Liver (tissue), 9 donors: ENCODE results near the gene OPRL1. TPM values are rescaled to one million over a fixed set of nuclear protein-coding genes. Genes with fewer than 3 reads are reported as not detected.

Experiments
- DNase-seq: peaks from one replicate; pipeline ENCODE4 v3.0.0-alpha.2; 2017; ENCODE audit warnings: low spot score
- H3K27ac ChIP-seq, 2 donors: one replicate each; pipeline ENCODE4 v1.7.0; 2013; ENCODE audit warnings: inconsistent platforms in 2 of 2, low read length in 2 of 2, control low read depth in 1 of 2, low read depth in 1 of 2, mild to moderate bottlenecking in 1 of 2
- H3K27me3 ChIP-seq, 4 donors: one replicate each; pipeline versions ENCODE4 v1.6.1 to v1.7.0; 2013; ENCODE audit warnings: low read length in 3 of 4, inconsistent platforms in 1 of 4, mild to moderate bottlenecking in 1 of 4, moderate library complexity in 1 of 4; ENCODE audit not compliant: control insufficient read depth in 4 of 4, insufficient read depth in 4 of 4
- H3K36me3 ChIP-seq, 4 donors: one replicate each; pipeline versions ENCODE4 v1.6.1 to v1.7.0; 2013; ENCODE audit warnings: low read length in 3 of 4, mild to moderate bottlenecking in 3 of 4, low read depth in 1 of 4, moderate library complexity in 1 of 4; ENCODE audit not compliant: control insufficient read depth in 4 of 4, insufficient read depth in 3 of 4
- H3K4me1 ChIP-seq, 4 donors: one replicate each; pipeline versions ENCODE4 v1.6.1 to v1.7.0; 2013; ENCODE audit warnings: low read length in 3 of 4, mild to moderate bottlenecking in 3 of 4, moderate library complexity in 1 of 4; ENCODE audit not compliant: control insufficient read depth in 4 of 4, insufficient read depth in 4 of 4
- H3K4me3 ChIP-seq, 3 donors: one replicate each; pipeline versions ENCODE4 v1.6.1 to v1.7.0; 2013; ENCODE audit warnings: low read length in 3 of 3, control low read depth in 1 of 3, low read depth in 1 of 3, mild to moderate bottlenecking in 1 of 3
- H3K9ac ChIP-seq, 2 donors: one replicate each; pipeline ENCODE4 v1.7.0; 2013; ENCODE audit warnings: low read length in 2 of 2, mild to moderate bottlenecking in 2 of 2, moderate library complexity in 2 of 2, control low read depth in 1 of 2, low read depth in 1 of 2
- H3K9me3 ChIP-seq, 4 donors: one replicate each; pipeline versions ENCODE4 v1.6.1 to v1.7.0; 2013; ENCODE audit warnings: low read length in 3 of 4; ENCODE audit not compliant: control insufficient read depth in 4 of 4
- EGR1 ChIP-seq, 2 donors: IDR thresholded peaks; 2 replicates each; pipeline ENCODE4 v1.6.1; 2016 to 2018; ENCODE audit warnings: antibody characterized with exemption in 2 of 2, low read depth in 2 of 2
- FOXA2 ChIP-seq: IDR thresholded peaks from 2 replicates; pipeline ENCODE4 v1.6.1; 2016; ENCODE audit warnings: antibody characterized with exemption
- HNF4A ChIP-seq, 2 donors: conservative IDR thresholded peaks; 2 replicates each; pipeline ENCODE4 v1.6.1; 2016; ENCODE audit warnings: antibody characterized with exemption in 2 of 2, mild to moderate bottlenecking in 2 of 2
- HNF4G ChIP-seq: IDR thresholded peaks from 2 replicates; pipeline ENCODE4 v1.6.1; 2016; ENCODE audit warnings: antibody characterized with exemption
- REST ChIP-seq: IDR thresholded peaks from 2 replicates; pipeline ENCODE4 v1.6.1; 2016; ENCODE audit warnings: antibody characterized with exemption, mild to moderate bottlenecking
- RXRA ChIP-seq, 2 donors: IDR thresholded peaks; 2 replicates each; pipeline ENCODE4 v1.6.1; 2017 to 2018; ENCODE audit warnings: antibody characterized with exemption in 2 of 2, mild to moderate bottlenecking in 1 of 2
- TAF1 ChIP-seq: conservative IDR thresholded peaks from 2 replicates; pipeline ENCODE4 v1.6.1; 2016; ENCODE audit warnings: antibody characterized with exemption, mild to moderate bottlenecking
- YY1 ChIP-seq: IDR thresholded peaks from 2 replicates; pipeline ENCODE4 v1.6.1; 2016; ENCODE audit warnings: antibody characterized with exemption, mild to moderate bottlenecking
- ZBTB33 ChIP-seq: IDR thresholded peaks from 2 replicates; pipeline ENCODE4 v1.6.1; 2016; ENCODE audit warnings: antibody characterized with exemption
- WGBS: extraction: QIAGEN DNeasy Blood & Tissue Kit; methylation state at CpG from one replicate; pipeline ENCODE4 v1.1.7; 2013; 5-methylcytosine and 5-hydroxymethylcytosine counted together
- polyA plus RNA-seq, 2 donors: library from polyadenylated mRNA; stranded (reverse) in 1 of 2; unstranded in 1 of 2; fragments of 200-250 nt in 1 of 2; fragments of >200 nt in 1 of 2; fragmentation: Nextera tagmentation in 1 of 2; extraction: Ambion mirVana in 1 of 2; gene quantifications; one replicate each; pipeline versions ENCODE4 v1.2.1 to v1.2.3, GENCODE V29; 2013 to 2015
- total RNA-seq, 2 donors: library from RNA; depleted of rRNA; stranded (reverse); fragments of >200 nt; gene quantifications; one replicate each; pipeline ENCODE4 v1.2.3, GENCODE V29; 2014
- TF ChIP-seq, protein P1 (sequence below): fragments of 150-350 bp; IDR thresholded peaks from 2 replicates; pipeline ENCODE4 v1.5.1; 2017; ENCODE audit warnings: improper control_type of control experiment, low read depth, low read length; ENCODE audit not compliant: missing input control
- TF ChIP-seq, protein P2 (sequence below): IDR thresholded peaks from 2 replicates; pipeline ENCODE4 v1.6.1; 2016; ENCODE audit warnings: antibody characterized with exemption
- TF ChIP-seq, protein P3 (sequence below): IDR thresholded peaks from 2 replicates; pipeline ENCODE4 v1.6.1; 2016; ENCODE audit warnings: antibody characterized with exemption
- donor health status: healthy.
- donor health status: healthy.
- donor health status: healthy.
- donor health status: healthy.
- donor health status: healthy.

Gene OPRL1
- total RNA-seq (under 1 TPM; 0.42 to 0.79 TPM), polyA plus RNA-seq (under 1 TPM; 0.04 to 0.28 TPM)

DNA sequence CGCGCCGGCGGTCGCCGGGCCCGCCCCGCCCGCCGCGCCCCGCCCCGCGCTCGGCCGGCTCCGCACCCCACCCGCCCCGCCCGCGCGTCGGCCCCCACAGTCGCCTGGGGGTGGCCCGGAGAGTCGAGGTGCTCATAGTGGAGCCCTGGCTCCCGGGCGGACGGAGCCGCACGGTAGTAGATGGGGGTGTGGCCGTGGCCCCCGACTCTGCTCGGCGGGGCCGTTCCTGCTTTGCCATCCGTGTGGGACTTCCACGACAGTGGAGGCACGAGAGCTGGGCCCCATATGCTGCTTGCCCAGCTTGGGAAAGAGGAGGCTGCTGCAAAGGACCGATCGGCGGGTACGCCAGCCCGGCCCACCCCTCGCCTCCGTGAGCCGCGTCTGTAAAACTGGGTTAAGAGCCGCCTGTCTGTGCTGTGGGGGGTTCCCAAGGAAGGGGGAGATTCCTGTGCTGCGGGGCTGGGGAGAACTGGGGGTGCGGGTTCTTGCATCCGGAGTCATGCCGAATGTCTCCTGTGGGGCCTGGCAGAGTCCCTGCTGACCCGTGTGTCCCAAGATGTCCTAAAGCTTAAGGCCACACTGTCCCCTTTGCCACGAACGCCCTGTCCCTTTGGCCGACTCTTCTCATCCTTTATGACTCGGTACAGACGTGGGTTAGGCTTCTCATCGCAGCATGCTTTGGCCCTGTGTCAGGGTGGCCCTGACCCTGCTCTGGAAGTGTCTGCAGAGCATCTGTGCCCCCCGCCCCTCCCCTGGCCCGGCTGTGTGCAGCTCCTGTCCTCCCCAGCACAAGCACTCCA is at the start of gene OPRL1:
OPRL1 (plus strand) TSS at position 70 of the 800 bp plus-strand sequence. CDS start 12,639 bp downstream, outside the sequence.
- peaks cover 14 to 35% (median 19%) of the 10 kb centered on the region in 4 donors for H3K4me1 ChIP-seq
- peaks cover 0 to 6% (median 0%) of the 10 kb centered on the region in 4 donors for H3K27me3 ChIP-seq
- H3K9me3 ChIP-seq = no peaks in the 10 kb centered on the region
- DNase-seq = no peak
- H3K4me3 ChIP-seq = peak within 1 kb of the TSS; percentile 45 to 66 (median 61)
- TF ChIP-seq EGR1 (IDR thresholded peaks at IDR 0.05; ENCODE audit: low read depth in 2 of 2) = no peak
- TF ChIP-seq, protein P1, sequence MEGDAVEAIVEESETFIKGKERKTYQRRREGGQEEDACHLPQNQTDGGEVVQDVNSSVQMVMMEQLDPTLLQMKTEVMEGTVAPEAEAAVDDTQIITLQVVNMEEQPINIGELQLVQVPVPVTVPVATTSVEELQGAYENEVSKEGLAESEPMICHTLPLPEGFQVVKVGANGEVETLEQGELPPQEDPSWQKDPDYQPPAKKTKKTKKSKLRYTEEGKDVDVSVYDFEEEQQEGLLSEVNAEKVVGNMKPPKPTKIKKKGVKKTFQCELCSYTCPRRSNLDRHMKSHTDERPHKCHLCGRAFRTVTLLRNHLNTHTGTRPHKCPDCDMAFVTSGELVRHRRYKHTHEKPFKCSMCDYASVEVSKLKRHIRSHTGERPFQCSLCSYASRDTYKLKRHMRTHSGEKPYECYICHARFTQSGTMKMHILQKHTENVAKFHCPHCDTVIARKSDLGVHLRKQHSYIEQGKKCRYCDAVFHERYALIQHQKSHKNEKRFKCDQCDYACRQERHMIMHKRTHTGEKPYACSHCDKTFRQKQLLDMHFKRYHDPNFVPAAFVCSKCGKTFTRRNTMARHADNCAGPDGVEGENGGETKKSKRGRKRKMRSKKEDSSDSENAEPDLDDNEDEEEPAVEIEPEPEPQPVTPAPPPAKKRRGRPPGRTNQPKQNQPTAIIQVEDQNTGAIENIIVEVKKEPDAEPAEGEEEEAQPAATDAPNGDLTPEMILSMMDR = no peak
- TF ChIP-seq REST = no peak
- no peak for TF ChIP-seq RXRA (IDR thresholded peaks at IDR 0.05)
- no peak for TF ChIP-seq FOXA2
- no peak for TF ChIP-seq ZBTB33
- TF ChIP-seq, protein P2, sequence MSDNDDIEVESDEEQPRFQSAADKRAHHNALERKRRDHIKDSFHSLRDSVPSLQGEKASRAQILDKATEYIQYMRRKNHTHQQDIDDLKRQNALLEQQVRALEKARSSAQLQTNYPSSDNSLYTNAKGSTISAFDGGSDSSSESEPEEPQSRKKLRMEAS = no peak
- no peak for TF ChIP-seq YY1
- no peak for TF ChIP-seq HNF4G
- TF ChIP-seq, protein P3, sequence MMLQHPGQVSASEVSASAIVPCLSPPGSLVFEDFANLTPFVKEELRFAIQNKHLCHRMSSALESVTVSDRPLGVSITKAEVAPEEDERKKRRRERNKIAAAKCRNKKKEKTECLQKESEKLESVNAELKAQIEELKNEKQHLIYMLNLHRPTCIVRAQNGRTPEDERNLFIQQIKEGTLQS = no peak
- no peak for TF ChIP-seq TAF1
- no peak for TF ChIP-seq HNF4A (conservative IDR thresholded peaks at IDR 0.05)
- WGBS = 18% methylated on average over 62 of the region's 62 CpGs
- H3K9ac ChIP-seq = peak within 1 kb of the TSS; percentile 1 to 25
- H3K27ac ChIP-seq = peak within 1 kb of the TSS; percentile 50 to 74
- no peaks in the 10 kb centered on the region for H3K36me3 ChIP-seq
